ENCODE results near the gene GATA5. TPM values are rescaled to one million over a fixed set of nuclear protein-coding genes. Genes with fewer than 3 reads are reported as not detected.
"Not testable (repeated sequence)": the region's sequence is repeated elsewhere in the genome, so short reads cannot be mapped to it uniquely, and the experiment has no call there.

Gene GATA5
- polyA plus RNA-seq, 2 donors: 0.01 to 0.04 TPM

GRCh38 chr20:62428396-62429295, 47.1 kb downstream of the GATA5 start:
- Histone ChIP-seq H3K27ac (ENCODE audit: low read depth in 2 of 2, low read length in 1 of 2) (no peak overlapping the region), H3K4me1 (ENCODE audit: control insufficient read depth in 2 of 2, insufficient read depth in 2 of 2, low read length in 1 of 2) (peaks cover 8 to 24% of the 10 kb centered on the region in 2 donors)
- WGBS, 2 donors: 51 to 53% methylated on average over 31 of the region's 31 CpGs

GRCh38 chr20:62428002-62428372, 47.8 kb downstream of the GATA5 start:
- Histone ChIP-seq H3K9me3 (ENCODE audit: control insufficient read depth in 2 of 2, insufficient read depth in 1 of 2, low read depth in 1 of 2, low read length in 1 of 2) (no peaks in the 10 kb centered on the region), H3K27ac (ENCODE audit: low read depth in 2 of 2, low read length in 1 of 2) (peak overlapping the region; percentile 80 to 88), H3K4me1 (ENCODE audit: control insufficient read depth in 2 of 2, insufficient read depth in 2 of 2, low read length in 1 of 2) (peaks cover 8 to 24% of the 10 kb centered on the region in 2 donors), H3K27me3 (ENCODE audit: control insufficient read depth in 1 of 2, insufficient read depth in 2 of 2, low read length in 2 of 2) (no peaks in the 10 kb centered on the region), H3K4me3 (ENCODE audit: low read depth in 1 of 2, low read length in 2 of 2) (no peak overlapping the region), H3K36me3 (ENCODE audit: control insufficient read depth in 2 of 2, insufficient read depth in 2 of 2, low read length in 1 of 2) (peaks cover 0 to 4% of the 10 kb centered on the region in 2 donors)
- WGBS, 2 donors: 69 to 71% methylated on average over 10 of the region's 10 CpGs

More at GRCh38 chr20:62428396-62429295, 47.1 kb downstream of the GATA5 start:
- peaks cover 0 to 4% of the 10 kb centered on the region in 2 donors for H3K36me3 ChIP-seq (ENCODE audit: control insufficient read depth in 2 of 2, insufficient read depth in 2 of 2, low read length in 1 of 2)
- H3K27me3 ChIP-seq (ENCODE audit: control insufficient read depth in 1 of 2, insufficient read depth in 2 of 2, low read length in 2 of 2): no peaks in the 10 kb centered on the region
- H3K9me3 ChIP-seq (ENCODE audit: control insufficient read depth in 2 of 2, insufficient read depth in 1 of 2, low read depth in 1 of 2, low read length in 1 of 2): no peaks in the 10 kb centered on the region
- H3K4me3 ChIP-seq (ENCODE audit: low read depth in 1 of 2, low read length in 2 of 2): no peak overlapping the region

GRCh38 chr20:62427172-62428001, 48.4 kb downstream of the GATA5 start, which contains the start of gene RBBP8NL:
Gene RBBP8NL (minus strand): TSS chr20:62427539. CDS start chr20:62419647, 7,892 bp downstream.
- peak within 1 kb of the TSS; percentile 84 to 89 for H3K27ac ChIP-seq (ENCODE audit: low read depth in 2 of 2, low read length in 1 of 2)
- no peaks in the 10 kb centered on the region for H3K27me3 ChIP-seq (ENCODE audit: control insufficient read depth in 1 of 2, insufficient read depth in 2 of 2, low read length in 2 of 2)
- H3K9me3 ChIP-seq (ENCODE audit: control insufficient read depth in 2 of 2, insufficient read depth in 1 of 2, low read depth in 1 of 2, low read length in 1 of 2): no peaks in the 10 kb centered on the region
- WGBS, 2 donors: 43 to 46% methylated on average over 28 of the region's 28 CpGs
- peaks cover 8 to 24% of the 10 kb centered on the region in 2 donors for H3K4me1 ChIP-seq (ENCODE audit: control insufficient read depth in 2 of 2, insufficient read depth in 2 of 2, low read length in 1 of 2)
- H3K4me3 ChIP-seq (ENCODE audit: low read depth in 1 of 2, low read length in 2 of 2): peak within 1 kb of the TSS; percentile 35 to 61
- peaks cover 0 to 4% of the 10 kb centered on the region in 2 donors for H3K36me3 ChIP-seq (ENCODE audit: control insufficient read depth in 2 of 2, insufficient read depth in 2 of 2, low read length in 1 of 2)

GRCh38 chr20:62426699-62427131, 49.1 kb downstream of the GATA5 start:
- H3K4me3 ChIP-seq (ENCODE audit: low read depth in 1 of 2, low read length in 2 of 2): peak overlapping the region; percentile 35 to 61
- H3K27me3 ChIP-seq (ENCODE audit: control insufficient read depth in 1 of 2, insufficient read depth in 2 of 2, low read length in 2 of 2): no peaks in the 10 kb centered on the region
- 40 to 51% methylated on average over 20 to 22 of the region's 22 CpGs for WGBS, 2 donors
- H3K9me3 ChIP-seq (ENCODE audit: control insufficient read depth in 2 of 2, insufficient read depth in 1 of 2, low read depth in 1 of 2, low read length in 1 of 2): peaks cover 0 to 3% of the 10 kb centered on the region in 2 donors
- H3K36me3 ChIP-seq (ENCODE audit: control insufficient read depth in 2 of 2, insufficient read depth in 2 of 2, low read length in 1 of 2): peaks cover 0 to 5% of the 10 kb centered on the region in 2 donors
- peaks cover 8 to 25% of the 10 kb centered on the region in 2 donors for H3K4me1 ChIP-seq (ENCODE audit: control insufficient read depth in 2 of 2, insufficient read depth in 2 of 2, low read length in 1 of 2)
- peak overlapping the region; percentile 84 to 89 for H3K27ac ChIP-seq (ENCODE audit: low read depth in 2 of 2, low read length in 1 of 2)

GRCh38 chr20:62426059-62426348, 49.8 kb downstream of the GATA5 start:
- whole genome bisulfite sequencing, 2 donors: 96 to 98% methylated on average over 4 of the region's 4 CpGs
- not testable (repeated sequence) for H3K9me3 ChIP-seq (ENCODE audit: control insufficient read depth in 2 of 2, insufficient read depth in 1 of 2, low read depth in 1 of 2, low read length in 1 of 2); H3K27me3 ChIP-seq (ENCODE audit: control insufficient read depth in 1 of 2, insufficient read depth in 2 of 2, low read length in 2 of 2); H3K4me3 ChIP-seq (ENCODE audit: low read depth in 1 of 2, low read length in 2 of 2); H3K27ac ChIP-seq (ENCODE audit: low read depth in 2 of 2, low read length in 1 of 2)
- Histone ChIP-seq H3K4me1 (ENCODE audit: control insufficient read depth in 2 of 2, insufficient read depth in 2 of 2, low read length in 1 of 2) (peaks cover 8 to 32% of the 10 kb centered on the region in 2 donors), H3K36me3 (ENCODE audit: control insufficient read depth in 2 of 2, insufficient read depth in 2 of 2, low read length in 1 of 2) (peaks cover 0 to 11% of the 10 kb centered on the region in 2 donors)

GRCh38 chr20:62425281-62426058, 50.3 kb downstream of the GATA5 start:
- Histone ChIP-seq H3K36me3 (ENCODE audit: control insufficient read depth in 2 of 2, insufficient read depth in 2 of 2, low read length in 1 of 2) (peaks cover 0 to 11% of the 10 kb centered on the region in 2 donors), H3K4me1 (ENCODE audit: control insufficient read depth in 2 of 2, insufficient read depth in 2 of 2, low read length in 1 of 2) (peaks cover 8 to 32% of the 10 kb centered on the region in 2 donors), H3K27ac (ENCODE audit: low read depth in 2 of 2, low read length in 1 of 2) (no peak overlapping the region), H3K4me3 (ENCODE audit: low read depth in 1 of 2, low read length in 2 of 2) (no peak overlapping the region), H3K9me3 (ENCODE audit: control insufficient read depth in 2 of 2, insufficient read depth in 1 of 2, low read depth in 1 of 2, low read length in 1 of 2) (peaks cover 0 to 7% of the 10 kb centered on the region in 2 donors), H3K27me3 (ENCODE audit: control insufficient read depth in 1 of 2, insufficient read depth in 2 of 2, low read length in 2 of 2) (no peaks in the 10 kb centered on the region)
- WGBS, 2 donors: 86 to 88% methylated on average over 21 of the region's 21 CpGs

- Histone ChIP-seq H3K36me3 (ENCODE audit: control insufficient read depth in 2 of 2, insufficient read depth in 2 of 2, low read length in 1 of 2) (peaks cover 0 to 11% of the 10 kb centered on the region in 2 donors), H3K4me1 (ENCODE audit: control insufficient read depth in 2 of 2, insufficient read depth in 2 of 2, low read length in 1 of 2) (peaks cover 8 to 32% of the 10 kb centered on the region in 2 donors), H3K27me3 (ENCODE audit: control insufficient read depth in 1 of 2, insufficient read depth in 2 of 2, low read length in 2 of 2) (no peaks in the 10 kb centered on the region), H3K27ac (ENCODE audit: low read depth in 2 of 2, low read length in 1 of 2) (no peak overlapping the region), H3K9me3 (ENCODE audit: control insufficient read depth in 2 of 2, insufficient read depth in 1 of 2, low read depth in 1 of 2, low read length in 1 of 2) (peaks cover 0 to 7% of the 10 kb centered on the region in 2 donors), H3K4me3 (ENCODE audit: low read depth in 1 of 2, low read length in 2 of 2) (no peak overlapping the region)
- 46 to 51% methylated on average over 22 to 23 of the region's 23 CpGs for WGBS, 2 donors
Measured at GRCh38 chr20:62424249-62425107, 51.3 kb downstream of the GATA5 start.

GRCh38 chr20:62423326-62423706, 52.5 kb downstream of the GATA5 start:
- no peaks in the 10 kb centered on the region for H3K27me3 ChIP-seq (ENCODE audit: control insufficient read depth in 1 of 2, insufficient read depth in 2 of 2, low read length in 2 of 2)
- 48 to 52% methylated on average over 10 of the region's 10 CpGs for WGBS, 2 donors
- peaks cover 0 to 7% of the 10 kb centered on the region in 2 donors for H3K9me3 ChIP-seq (ENCODE audit: control insufficient read depth in 2 of 2, insufficient read depth in 1 of 2, low read depth in 1 of 2, low read length in 1 of 2)
- no peak overlapping the region for H3K27ac ChIP-seq (ENCODE audit: low read depth in 2 of 2, low read length in 1 of 2)
- H3K4me3 ChIP-seq (ENCODE audit: low read depth in 1 of 2, low read length in 2 of 2): no peak overlapping the region
- peaks cover 0 to 15% of the 10 kb centered on the region in 2 donors for H3K36me3 ChIP-seq (ENCODE audit: control insufficient read depth in 2 of 2, insufficient read depth in 2 of 2, low read length in 1 of 2)
- H3K4me1 ChIP-seq (ENCODE audit: control insufficient read depth in 2 of 2, insufficient read depth in 2 of 2, low read length in 1 of 2): peaks cover 5 to 30% of the 10 kb centered on the region in 2 donors

Measured in esophagus (tissue), 2 donors.